Thyroid gland (tissue), 4 donors: ENCODE measurements around the gene C1orf210. TPM values are rescaled to one million over a fixed set of nuclear protein-coding genes. Genes with fewer than 3 reads are reported as not detected.

Experiments
- DNase-seq, 2 donors: peaks; one replicate each; pipeline ENCODE4 v3.0.0-alpha.2; 2019
- H3K27ac ChIP-seq, 3 donors: fragments of 200-600 bp; sonication (generic); 1 replicate in 2 of 3; 2 replicates in 1 of 3; pipeline ENCODE4 v1.5.1; 2016 to 2019; ENCODE audit warnings: mild to moderate bottlenecking in 1 of 3, moderate library complexity in 1 of 3
- H3K27me3 ChIP-seq: fragments of 200-600 bp; sonication (generic); one replicate; pipeline ENCODE4 v1.5.1; 2019
- H3K36me3 ChIP-seq, 2 donors: fragments of 200-600 bp; sonication (generic); one replicate each; pipeline ENCODE4 v1.5.1; 2016 to 2019
- H3K4me1 ChIP-seq, 2 donors: fragments of 200-600 bp; sonication (generic); one replicate each; pipeline ENCODE4 v1.5.1; 2017 to 2019
- H3K4me3 ChIP-seq, 3 donors: fragments of 200-600 bp; sonication (generic); replicated peaks in 1 of 3; 1 replicate in 2 of 3; 2 replicates in 1 of 3; pipeline ENCODE4 v1.5.1; 2016; ENCODE audit warnings: mild to moderate bottlenecking in 1 of 3
- H3K9me3 ChIP-seq: fragments of 200-600 bp; sonication (generic); one replicate; pipeline ENCODE4 v1.5.1; 2017
- POLR2A ChIP-seq, 2 donors: fragments of 450-650 bp; IDR thresholded peaks; one replicate each; pipeline ENCODE4 v1.6.1; 2017; ENCODE audit warnings: antibody characterized with exemption in 2 of 2, mild to moderate bottlenecking in 2 of 2, moderate library complexity in 1 of 2
- WGBS, 2 donors: methylation state at CpG; one replicate each; pipeline ENCODE4 v1.1.5; 2017; 5-methylcytosine and 5-hydroxymethylcytosine counted together
- intact Hi-C: fragments of 100-400 bp; cut with DNase I; formaldehyde crosslinking; loops from one replicate; pipeline ENCODE4 v1.15.1; 2023
- total RNA-seq, 4 donors: library from RNA; depleted of rRNA; stranded (reverse); fragments of >200 nt; gene quantifications; one replicate each; pipeline ENCODE4 v1.2.3, GENCODE V29; 2016
- TF ChIP-seq, protein P1 (sequence below), 6 experiments: fragments of 200-600 bp in 3 of 6; fragments of 450-650 bp in 3 of 6; sonication (generic) in 3 of 6; IDR thresholded peaks; one replicate each; pipeline ENCODE4 v1.5.1; 2016 to 2019; ENCODE audit warnings: antibody characterized with exemption in 6 of 6, mild to moderate bottlenecking in 2 of 6, inconsistent platforms in 1 of 6, moderate library complexity in 1 of 6

Gene C1orf210
- total RNA-seq, 4 donors from 2014 or later: 22.7 to 49.7 (median 36.3) TPM

DNA sequence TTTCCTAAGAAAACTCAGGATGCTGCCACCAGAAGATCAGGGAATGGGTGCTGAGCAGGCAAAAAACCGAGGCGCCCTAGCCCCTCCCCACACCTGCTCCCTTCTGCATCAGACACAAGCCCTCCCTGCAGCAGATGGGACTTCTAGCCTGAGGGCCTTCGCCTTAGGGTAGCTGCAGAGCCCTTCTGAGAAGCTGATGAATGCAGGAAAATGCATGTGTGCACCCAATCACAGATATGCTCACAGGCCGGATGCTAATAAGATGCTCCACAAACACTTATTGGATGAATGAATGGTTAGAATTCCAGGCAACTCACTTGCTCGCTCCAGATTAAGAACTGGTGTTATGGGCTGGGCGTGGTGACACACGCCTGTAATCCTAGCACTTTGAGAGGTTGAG is 6.8 kb upstream of the C1orf210 start:
- H3K4me1 ChIP-seq: peaks cover 44 to 59% of the 10 kb centered on the region in 2 donors
- H3K36me3 ChIP-seq: no peaks in the 10 kb centered on the region
- no peaks in the 10 kb centered on the region for H3K27me3 ChIP-seq
- no peak for DNase-seq
- intact Hi-C loops: no loop called here
- H3K27ac ChIP-seq: peak overlapping the region in 2 of 3 donors; percentile 96 to 100
- 67 to 87% methylated on average over 6 to 7 of the region's 7 CpGs for WGBS, 2 donors
- TF ChIP-seq, protein P1, sequence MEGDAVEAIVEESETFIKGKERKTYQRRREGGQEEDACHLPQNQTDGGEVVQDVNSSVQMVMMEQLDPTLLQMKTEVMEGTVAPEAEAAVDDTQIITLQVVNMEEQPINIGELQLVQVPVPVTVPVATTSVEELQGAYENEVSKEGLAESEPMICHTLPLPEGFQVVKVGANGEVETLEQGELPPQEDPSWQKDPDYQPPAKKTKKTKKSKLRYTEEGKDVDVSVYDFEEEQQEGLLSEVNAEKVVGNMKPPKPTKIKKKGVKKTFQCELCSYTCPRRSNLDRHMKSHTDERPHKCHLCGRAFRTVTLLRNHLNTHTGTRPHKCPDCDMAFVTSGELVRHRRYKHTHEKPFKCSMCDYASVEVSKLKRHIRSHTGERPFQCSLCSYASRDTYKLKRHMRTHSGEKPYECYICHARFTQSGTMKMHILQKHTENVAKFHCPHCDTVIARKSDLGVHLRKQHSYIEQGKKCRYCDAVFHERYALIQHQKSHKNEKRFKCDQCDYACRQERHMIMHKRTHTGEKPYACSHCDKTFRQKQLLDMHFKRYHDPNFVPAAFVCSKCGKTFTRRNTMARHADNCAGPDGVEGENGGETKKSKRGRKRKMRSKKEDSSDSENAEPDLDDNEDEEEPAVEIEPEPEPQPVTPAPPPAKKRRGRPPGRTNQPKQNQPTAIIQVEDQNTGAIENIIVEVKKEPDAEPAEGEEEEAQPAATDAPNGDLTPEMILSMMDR (IDR thresholded peaks at IDR 0.05): no peak
- TF ChIP-seq POLR2A (IDR thresholded peaks at IDR 0.05): no peak
- no peak overlapping the region for H3K4me3 ChIP-seq
- no peaks in the 10 kb centered on the region for H3K9me3 ChIP-seq

DNA sequence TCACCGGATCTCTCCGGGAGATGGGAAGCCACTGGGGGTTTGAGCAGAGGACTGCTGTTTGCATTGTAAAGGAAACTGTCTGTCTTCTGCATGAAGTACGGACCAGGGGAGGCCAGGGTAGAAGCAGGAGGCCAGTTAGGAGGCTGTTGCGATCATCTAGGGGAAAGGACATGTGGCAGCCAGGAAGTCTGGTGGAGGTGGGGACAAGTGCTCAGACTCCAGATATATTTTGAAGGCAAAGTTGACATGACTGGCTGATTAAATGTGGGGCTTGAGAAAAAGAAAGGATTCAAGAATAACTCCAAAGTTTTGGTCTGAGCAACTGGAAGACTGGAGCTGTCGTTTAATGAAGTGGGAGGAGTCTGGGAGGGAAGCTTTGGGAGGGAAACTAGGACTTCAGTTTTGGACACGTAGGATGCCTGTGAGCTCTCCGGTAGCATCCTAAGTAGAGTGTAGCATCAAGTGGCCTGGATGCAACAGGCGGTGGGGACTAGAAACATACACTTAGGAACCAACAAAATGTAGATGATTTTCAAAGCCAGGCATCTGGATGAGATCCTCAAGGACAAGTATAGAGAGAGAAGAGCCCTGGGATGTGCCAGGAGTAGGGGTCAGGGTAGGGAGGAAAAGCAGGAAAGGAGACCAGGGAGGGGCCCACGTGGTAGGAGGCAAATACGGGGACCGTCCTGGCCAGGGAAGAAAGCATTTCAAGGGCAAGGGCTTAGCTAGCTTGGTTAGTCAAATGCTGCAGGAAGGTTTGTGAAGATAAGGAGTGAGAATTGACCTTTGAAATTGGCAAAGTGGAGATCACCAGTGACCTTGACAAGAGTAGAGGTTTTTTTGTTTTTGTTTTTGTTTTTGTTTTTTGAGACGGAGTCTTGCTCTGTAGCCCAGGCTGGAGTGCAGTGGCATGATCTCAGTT is 3.7 kb upstream of the C1orf210 start:
- no peaks in the 10 kb centered on the region for H3K9me3 ChIP-seq
- intact Hi-C loops: no loop called here
- no peaks in the 10 kb centered on the region for H3K27me3 ChIP-seq
- H3K4me1 ChIP-seq: peaks cover 25 to 40% of the 10 kb centered on the region in 2 donors
- no peak overlapping the region for H3K4me3 ChIP-seq
- DNase-seq: no peak
- 77 to 81% methylated on average over 12 of the region's 12 CpGs for WGBS, 2 donors
- TF ChIP-seq, protein P1 (IDR thresholded peaks at IDR 0.05): no peak
- TF ChIP-seq POLR2A (IDR thresholded peaks at IDR 0.05): no peak
- H3K27ac ChIP-seq: peak overlapping the region in 2 of 3 donors; percentile 44 to 61
- no peaks in the 10 kb centered on the region for H3K36me3 ChIP-seq

DNA sequence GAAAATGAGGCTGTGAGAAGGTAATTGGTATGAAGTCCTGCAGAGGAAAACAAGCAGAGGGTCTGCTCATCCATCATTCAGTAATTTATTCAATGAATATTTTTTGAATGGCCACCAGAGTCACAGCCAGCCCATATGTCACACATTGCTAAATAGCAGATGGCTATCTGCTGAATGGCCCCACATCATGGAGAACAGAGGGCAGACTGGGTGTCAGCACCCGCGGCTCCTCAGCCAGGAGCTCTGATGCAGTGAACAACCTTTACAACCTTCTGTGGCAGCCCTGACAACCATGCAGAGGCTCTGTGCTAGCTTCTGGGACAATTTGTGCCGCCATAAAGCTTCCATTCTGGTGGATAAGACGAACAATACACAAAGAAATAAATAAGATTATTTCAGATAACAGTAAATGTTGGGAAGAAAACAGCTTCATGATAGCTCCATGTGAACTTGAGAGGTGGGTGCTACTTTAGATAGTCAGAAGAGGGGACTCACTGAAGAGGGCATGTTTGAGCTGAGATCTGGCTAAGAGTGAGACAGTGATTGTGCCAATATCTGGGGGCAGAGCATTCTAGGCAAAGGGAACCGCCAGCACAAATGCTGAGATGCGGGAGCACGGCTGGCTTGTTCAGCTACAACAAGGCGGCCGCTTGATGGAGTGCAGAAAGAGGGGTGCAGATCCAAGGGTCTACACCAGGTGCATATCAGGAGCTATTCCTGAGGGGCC is 2.8 kb upstream of the C1orf210 start:
- WGBS, 2 donors: 90 to 91% methylated on average over 9 of the region's 9 CpGs
- H3K4me3 ChIP-seq: no peak overlapping the region

DNA sequence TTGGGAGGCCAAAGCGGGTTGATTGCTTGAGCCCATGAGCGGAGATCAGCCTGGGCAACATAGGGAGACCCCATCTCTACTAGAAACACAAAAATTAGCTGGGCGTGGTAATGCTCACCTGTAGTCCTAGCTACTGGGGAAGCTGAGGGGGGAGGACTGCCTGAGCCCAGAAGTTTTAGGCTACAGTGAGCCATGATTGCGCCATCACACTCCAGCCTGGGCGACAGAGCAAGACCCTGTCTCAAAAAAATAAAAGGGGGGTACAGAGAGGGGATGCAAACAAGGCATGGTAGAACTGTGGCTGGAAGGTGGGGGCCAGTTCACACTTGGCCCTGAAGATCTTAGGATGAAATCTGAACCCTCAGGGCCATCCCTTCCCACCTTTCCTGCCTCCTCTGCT is 1.2 kb upstream of the C1orf210 start:
- H3K4me1 ChIP-seq: peaks cover 13 to 28% of the 10 kb centered on the region in 2 donors
- 95 to 97% methylated on average over 5 of the region's 5 CpGs for WGBS, 2 donors
- no peak overlapping the region for H3K4me3 ChIP-seq
- H3K36me3 ChIP-seq: no peaks in the 10 kb centered on the region
- intact Hi-C loops: no loop called here
- TF ChIP-seq, protein P1 (IDR thresholded peaks at IDR 0.05): no peak
- no peak for TF ChIP-seq POLR2A (IDR thresholded peaks at IDR 0.05)
- H3K27me3 ChIP-seq: no peaks in the 10 kb centered on the region
- no peaks in the 10 kb centered on the region for H3K9me3 ChIP-seq
- peak overlapping the region; percentile 40 to 91 (median 79) for H3K27ac ChIP-seq
- no peak for DNase-seq

More for the DNA sequence above, 2.8 kb upstream of the C1orf210 start:
- no peak for DNase-seq
- peaks cover 19 to 40% of the 10 kb centered on the region in 2 donors for H3K4me1 ChIP-seq
- TF ChIP-seq, protein P1 (IDR thresholded peaks at IDR 0.05): no peak
- TF ChIP-seq POLR2A (IDR thresholded peaks at IDR 0.05): no peak
- intact Hi-C loops: no loop called here
- H3K27ac ChIP-seq: peak overlapping the region in 2 of 3 donors; percentile 20 to 44
- no peaks in the 10 kb centered on the region for H3K9me3 ChIP-seq
- no peaks in the 10 kb centered on the region for H3K36me3 ChIP-seq
- H3K27me3 ChIP-seq: no peaks in the 10 kb centered on the region
